PFSK-1 (cell line): ENCODE data around the gene IKZF3.

Experiments used
- FOXP2 ChIP-seq: optimal IDR thresholded peaks from 2 replicates; pipeline ENCODE3; 2011; ENCODE audit warnings: borderline replicate concordance, control low read depth, inconsistent platforms; ENCODE audit not compliant: insufficient read depth; ENCODE audit errors: extremely low read length, extremely low read depth
- POLR2AphosphoS5 ChIP-seq: IDR thresholded peaks from 2 replicates; pipeline ENCODE4 v1.6.1; 2012; ENCODE audit warnings: low read depth, mild to moderate bottlenecking, control low read depth, low read length, moderate library complexity
- SIN3A ChIP-seq: IDR thresholded peaks from 2 replicates; pipeline ENCODE4 v1.6.1; 2012; ENCODE audit warnings: mild to moderate bottlenecking, low read length, moderate library complexity, borderline replicate concordance; ENCODE audit not compliant: insufficient read depth
- TAF1 ChIP-seq: IDR thresholded peaks from 2 replicates; pipeline ENCODE4 v1.6.1; 2012; ENCODE audit warnings: low read length, control low read depth, borderline replicate concordance; ENCODE audit not compliant: insufficient read depth
- TF ChIP-seq, protein P1 (sequence below), 2 experiments: IDR thresholded peaks; 2 replicates each; pipeline versions ENCODE4 v1.6.1 to v1.8.0; 2011 to 2012; ENCODE audit warnings: low read depth in 2 of 2, low read length in 2 of 2, control low read depth in 1 of 2, inconsistent platforms in 1 of 2, mild to moderate bottlenecking in 1 of 2, moderate library complexity in 1 of 2; ENCODE audit not compliant: insufficient read depth in 1 of 2

The IKZF3 gene

DNA sequence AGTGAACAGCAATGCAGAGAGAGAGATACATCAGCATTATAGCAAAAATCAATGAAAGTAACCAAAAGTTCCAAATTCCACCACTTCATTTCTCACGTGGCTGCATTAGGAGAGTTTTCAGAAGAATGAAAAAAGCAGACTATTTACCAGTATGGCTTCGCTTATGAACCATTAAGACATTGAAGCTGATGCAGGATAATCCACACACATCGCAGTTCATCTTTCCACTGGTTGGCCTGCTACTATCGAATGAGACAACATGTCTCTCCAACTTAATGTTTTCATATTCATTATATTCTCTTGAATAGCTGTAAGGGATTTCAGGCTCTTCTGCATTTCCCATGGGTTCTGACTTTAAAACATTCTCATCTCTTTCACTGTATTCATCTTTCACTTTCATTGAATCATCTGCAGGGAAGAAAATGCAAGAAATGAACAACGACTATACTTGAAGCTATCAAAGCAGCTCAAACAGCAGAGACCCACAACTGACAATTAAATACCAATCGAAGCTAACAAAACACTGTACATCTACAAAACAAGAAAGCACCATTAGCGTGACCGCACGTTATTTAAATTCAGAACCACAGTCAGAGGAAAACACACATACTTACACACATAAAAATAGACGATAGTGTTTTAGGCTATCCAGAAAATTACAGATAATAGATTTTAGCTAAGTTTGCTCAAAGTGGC, 71.4 kb downstream of the IKZF3 start:
- no peak for TF ChIP-seq POLR2AphosphoS5

DNA sequence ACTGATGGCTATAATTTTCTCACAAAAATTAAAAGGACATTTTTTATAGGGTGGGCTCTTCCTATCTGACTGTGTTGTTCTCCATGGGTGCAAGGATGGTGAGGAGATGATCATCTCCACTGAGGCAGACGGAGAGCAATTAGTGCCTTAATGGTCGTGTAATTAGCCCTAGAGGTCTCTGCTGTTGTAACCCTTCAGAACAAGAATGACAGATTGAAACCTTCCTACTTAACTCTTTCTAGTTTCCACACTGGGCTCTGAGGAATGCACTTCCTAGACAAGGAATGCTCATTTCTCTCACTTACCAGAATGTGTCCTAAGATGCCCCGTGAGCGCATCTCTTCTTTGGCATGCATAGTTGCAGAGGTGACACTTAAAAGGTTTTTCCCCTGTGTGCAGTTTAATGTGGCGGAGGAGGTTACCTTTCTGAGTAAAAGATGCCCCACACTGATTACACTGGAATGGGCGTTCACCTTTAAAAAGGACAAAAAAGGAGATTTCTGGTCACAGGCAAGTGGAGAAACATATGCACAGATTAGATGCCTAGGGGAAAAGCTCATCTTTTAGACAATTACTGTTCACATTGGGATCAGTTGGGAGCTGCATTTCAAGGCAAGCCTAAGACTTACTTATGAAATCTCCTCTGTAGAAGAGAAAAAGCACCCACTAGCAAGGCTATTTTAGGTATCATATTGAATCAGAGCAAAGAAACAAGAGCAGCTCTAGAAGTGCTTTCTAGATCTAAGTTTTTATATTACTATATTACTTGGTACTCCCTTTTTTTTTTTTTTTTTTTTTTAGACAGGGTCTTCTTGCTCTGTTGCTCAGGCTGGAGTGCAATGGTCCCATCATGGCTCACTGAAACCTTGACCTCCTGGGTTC, 72.8 kb downstream of the IKZF3 start:
- no peak for TF ChIP-seq POLR2AphosphoS5
- no peak for TF ChIP-seq TAF1
- no peak for TF ChIP-seq SIN3A
- no peak for TF ChIP-seq FOXP2
- TF ChIP-seq, protein P1, sequence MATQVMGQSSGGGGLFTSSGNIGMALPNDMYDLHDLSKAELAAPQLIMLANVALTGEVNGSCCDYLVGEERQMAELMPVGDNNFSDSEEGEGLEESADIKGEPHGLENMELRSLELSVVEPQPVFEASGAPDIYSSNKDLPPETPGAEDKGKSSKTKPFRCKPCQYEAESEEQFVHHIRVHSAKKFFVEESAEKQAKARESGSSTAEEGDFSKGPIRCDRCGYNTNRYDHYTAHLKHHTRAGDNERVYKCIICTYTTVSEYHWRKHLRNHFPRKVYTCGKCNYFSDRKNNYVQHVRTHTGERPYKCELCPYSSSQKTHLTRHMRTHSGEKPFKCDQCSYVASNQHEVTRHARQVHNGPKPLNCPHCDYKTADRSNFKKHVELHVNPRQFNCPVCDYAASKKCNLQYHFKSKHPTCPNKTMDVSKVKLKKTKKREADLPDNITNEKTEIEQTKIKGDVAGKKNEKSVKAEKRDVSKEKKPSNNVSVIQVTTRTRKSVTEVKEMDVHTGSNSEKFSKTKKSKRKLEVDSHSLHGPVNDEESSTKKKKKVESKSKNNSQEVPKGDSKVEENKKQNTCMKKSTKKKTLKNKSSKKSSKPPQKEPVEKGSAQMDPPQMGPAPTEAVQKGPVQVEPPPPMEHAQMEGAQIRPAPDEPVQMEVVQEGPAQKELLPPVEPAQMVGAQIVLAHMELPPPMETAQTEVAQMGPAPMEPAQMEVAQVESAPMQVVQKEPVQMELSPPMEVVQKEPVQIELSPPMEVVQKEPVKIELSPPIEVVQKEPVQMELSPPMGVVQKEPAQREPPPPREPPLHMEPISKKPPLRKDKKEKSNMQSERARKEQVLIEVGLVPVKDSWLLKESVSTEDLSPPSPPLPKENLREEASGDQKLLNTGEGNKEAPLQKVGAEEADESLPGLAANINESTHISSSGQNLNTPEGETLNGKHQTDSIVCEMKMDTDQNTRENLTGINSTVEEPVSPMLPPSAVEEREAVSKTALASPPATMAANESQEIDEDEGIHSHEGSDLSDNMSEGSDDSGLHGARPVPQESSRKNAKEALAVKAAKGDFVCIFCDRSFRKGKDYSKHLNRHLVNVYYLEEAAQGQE (IDR thresholded peaks at IDR 0.05; ENCODE audit: insufficient read depth in 1 of 2, low read depth in 2 of 2, low read length in 2 of 2): no peak

DNA sequence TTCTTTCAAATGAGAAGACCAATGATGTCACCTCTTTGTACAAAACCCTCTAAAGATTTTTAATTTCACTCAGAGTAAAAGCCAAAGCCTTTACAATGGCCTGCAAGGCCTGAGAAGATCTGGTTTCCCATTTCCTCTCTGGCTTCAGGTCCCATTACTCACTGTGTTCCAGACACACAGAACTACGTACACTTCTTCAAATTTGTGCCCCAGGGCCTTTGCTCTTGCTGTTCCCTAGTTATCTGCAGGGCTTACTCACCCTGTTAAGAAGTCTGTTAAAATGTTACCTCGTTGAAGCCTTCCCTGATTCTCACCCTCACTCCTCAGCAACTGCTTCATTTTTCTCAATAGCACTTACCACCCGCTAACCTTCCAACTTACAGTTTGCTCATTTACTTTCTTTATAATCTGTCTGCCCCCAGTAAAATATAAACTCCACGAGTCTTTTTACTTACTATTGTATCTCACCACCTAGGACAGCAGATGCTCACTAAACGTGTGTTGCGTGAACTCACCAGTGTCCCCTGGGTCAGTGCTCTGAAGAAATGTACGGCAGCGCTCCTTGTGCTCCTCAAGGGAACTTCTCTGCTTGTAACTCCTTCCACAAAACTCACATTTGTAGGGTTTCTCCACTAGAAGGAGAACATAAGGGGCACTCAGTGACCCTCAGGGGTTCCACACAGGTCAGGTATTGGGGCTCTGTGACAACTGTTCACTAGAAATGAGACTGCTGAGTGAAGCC, 76.2 kb downstream of the IKZF3 start:
- TF ChIP-seq POLR2AphosphoS5 (no peak), FOXP2 (no peak), SIN3A (no peak), TAF1 (no peak)
- TF ChIP-seq, protein P1 (IDR thresholded peaks at IDR 0.05; ENCODE audit: insufficient read depth in 1 of 2, low read depth in 2 of 2, low read length in 2 of 2): no peak

DNA sequence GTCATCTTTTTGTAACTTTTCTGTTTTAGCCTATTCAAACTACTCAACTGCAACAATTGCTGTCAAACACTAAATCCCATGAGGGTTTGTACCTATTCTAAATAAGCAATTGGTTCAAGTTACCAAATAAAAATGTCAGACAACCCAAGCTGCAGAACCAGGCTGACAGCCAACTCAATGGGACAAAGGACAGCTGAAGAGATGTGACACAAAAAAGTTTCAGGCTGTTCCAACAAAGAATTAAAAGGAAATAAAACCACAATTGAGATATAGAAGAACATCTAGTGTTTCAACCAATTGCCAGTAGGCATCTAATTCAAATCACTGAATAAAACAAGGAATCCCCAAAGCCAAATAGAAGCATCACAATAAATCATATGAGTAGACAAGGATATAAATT, 77.1 kb downstream of the IKZF3 start:
- no peak for TF ChIP-seq TAF1
- TF ChIP-seq FOXP2: no peak
- TF ChIP-seq POLR2AphosphoS5: no peak
- TF ChIP-seq SIN3A: no peak
- TF ChIP-seq, protein P1 (IDR thresholded peaks at IDR 0.05; ENCODE audit: insufficient read depth in 1 of 2, low read depth in 2 of 2, low read length in 2 of 2): no peak

DNA sequence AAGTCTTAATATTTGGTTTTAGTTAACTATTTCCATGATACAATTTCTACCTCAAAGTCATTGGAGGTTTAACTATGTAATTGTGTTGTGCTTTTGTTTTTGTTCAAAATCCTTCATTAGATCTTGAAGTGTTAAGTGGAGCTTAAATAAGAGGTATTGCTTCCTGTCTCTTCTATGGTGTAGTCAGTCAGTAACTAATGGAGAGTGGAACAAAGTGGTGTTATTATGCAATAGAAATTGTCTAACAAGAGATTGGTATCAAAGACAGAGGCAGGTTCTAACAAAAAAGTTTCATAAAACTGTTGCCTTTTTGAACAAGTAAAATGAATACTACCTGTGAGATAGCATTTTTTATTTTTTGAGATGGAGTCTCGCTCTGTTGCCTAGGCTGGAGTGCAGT, 81.1 kb downstream of the IKZF3 start:
- TF ChIP-seq FOXP2 (no peak), TAF1 (no peak), SIN3A (no peak), POLR2AphosphoS5 (no peak)
- TF ChIP-seq, protein P1 (IDR thresholded peaks at IDR 0.05; ENCODE audit: insufficient read depth in 1 of 2, low read depth in 2 of 2, low read length in 2 of 2): no peak
